Embryonic facial prominence (tissue), 1 donor: Measurements from ENCODE around the gene ALDH2.
A peak's percentile ranks its signal among the peaks of the same experiment; 100 is the strongest.
"Not testable (repeated sequence)": the region's sequence is repeated elsewhere in the genome, so short reads cannot be mapped to it uniquely, and the experiment has no call there.

Experiments
- DNase-seq: peaks from one replicate; pipeline ENCODE4 v3.0.0-alpha.2; 2016; ENCODE audit errors: extremely low spot score

The ALDH2 gene

DNA sequence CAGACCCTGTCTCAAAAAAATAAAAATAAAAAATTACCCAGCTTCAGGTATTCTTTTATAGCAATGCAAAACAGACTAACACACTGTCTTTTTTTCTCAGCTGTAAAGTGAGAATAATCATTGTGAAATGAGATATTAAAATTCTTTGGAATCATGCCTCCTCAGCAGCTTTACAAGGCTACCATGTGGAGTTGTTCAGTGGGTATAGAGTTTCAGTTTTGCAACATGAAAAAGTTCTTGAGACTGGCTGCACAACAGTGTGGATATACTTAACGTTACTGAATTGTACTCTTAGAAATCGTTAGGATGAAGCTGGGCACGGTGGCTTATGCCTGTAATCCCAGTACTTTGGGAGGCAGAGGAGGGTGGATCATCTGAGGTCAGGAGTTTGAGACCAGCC lies 59.6 kb downstream of the ALDH2 start:
- no peak for DNase-seq

DNA sequence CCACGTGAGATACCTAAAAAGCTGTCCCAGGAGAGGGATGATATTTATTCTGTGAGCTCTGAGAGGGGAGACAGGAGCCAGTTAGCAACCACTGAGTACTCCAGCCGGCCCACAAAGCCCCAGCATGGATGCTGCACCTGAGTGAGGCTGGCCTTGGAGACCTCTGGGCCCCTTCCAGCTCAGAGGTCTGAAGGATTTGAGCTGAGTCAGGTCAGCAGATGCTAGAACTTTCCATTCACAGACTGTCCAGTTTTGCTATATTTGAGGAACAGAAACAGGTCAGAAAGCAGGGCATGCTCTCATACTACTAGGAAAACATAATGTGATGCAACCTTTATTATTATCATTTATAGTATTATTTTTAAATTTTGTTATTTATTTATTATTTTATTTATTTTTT lies 60.3 kb downstream of the ALDH2 start:
- no peak for DNase-seq

DNA sequence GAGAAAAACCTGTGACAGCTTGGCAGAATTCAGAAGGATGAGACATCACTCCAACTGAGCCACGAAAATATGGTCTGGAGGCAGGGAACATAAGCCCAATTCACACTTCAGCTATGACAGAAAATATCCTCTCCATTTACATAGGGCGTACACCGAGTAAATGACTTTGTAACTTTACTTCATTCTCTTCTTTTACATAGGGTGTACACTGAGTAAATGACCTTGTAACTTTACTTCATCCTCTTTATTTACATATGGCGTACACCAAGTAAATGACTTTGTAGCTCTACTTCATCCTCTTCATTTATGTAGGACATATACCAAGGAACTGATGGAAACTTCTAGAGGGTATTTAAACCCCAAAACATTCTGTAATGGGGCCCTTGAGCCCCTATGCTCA lies 61.2 kb downstream of the ALDH2 start:
- no peak for DNase-seq

DNA sequence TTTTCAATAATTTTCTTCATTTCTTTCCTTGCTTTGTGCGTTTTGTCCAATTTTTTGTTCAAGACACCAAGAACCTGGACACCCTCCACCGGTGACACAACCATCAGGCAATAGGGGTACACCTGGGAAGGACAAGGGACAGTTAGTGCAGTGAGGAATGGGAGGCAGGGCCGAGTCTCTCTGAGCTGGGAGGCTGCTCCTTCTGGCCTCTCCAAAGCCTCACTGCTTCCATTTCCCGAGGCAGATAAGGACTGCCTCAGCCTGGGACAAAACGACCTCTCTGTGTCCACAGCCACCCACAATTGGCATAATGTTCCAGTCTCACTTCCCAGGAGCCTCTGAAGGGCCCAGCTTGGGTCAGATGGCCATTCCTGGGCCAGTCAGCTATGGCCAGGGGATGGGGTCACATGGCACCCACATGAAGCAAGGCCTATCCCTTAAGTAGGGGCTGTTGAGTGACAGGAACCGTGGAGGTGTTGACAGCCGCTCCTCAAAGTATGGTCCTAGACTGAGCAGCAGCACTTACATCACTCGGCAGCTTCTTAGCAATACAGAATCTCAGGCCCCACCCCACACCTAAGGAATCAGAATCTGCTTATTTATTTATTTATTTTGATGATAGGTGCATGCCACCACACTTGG lies 61.7 kb downstream of the ALDH2 start:
- no peak for DNase-seq

DNA sequence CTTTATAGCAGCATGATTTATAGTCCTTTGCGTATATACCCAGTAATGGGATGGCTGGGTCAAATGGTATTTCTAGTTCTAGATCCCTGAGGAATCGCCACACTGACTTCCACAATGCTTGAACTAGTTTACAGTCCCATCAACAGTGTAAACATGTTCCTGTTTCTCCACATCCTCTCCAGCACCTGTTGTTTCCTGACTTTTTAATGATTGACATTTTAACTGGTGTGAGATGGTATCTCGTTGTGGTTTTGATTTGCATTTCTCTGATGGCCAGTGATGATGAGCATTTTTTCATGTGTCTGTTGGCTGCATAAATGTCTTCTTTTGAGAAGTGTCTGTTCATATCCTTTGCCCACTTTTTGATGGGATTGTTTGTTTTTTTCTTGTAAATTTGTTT lies 62.9 kb downstream of the ALDH2 start:
- not testable (repeated sequence) for DNase-seq

DNA sequence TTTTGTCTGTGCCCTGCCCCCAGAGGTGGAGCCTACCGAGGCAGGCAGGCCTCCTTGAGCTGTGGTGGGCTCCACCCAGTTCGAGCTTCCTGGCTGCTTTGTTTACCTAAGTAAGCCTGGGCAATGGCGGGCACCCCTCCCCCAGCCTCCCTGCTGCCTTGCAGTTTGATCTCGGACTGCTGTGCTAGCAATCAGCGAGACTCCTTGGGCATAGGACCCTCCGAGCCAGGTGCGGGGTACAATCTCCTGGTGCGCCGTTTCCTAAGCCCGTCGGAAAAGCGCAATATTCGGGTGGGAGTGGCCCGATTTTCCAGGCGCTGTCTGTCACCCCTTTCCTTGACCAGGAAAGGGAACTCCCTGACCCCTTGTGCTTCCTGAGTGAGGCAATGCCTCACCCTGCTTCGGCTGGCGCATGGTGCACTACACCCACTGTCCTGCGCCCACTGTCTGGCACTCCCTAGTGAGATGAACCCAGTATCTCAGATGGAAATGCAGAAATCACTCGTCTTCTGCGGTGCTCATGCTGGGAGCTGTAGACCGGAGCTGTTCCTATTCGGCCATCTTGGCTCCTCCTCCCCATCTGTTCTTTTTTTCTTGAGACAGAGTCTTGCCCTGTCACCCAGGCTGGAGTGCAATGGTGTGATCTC lies 68.1 kb downstream of the ALDH2 start:
- not testable (repeated sequence) for DNase-seq

GRCh38 chr12:111835531-111836181 lies 68.9 kb downstream of the ALDH2 start:
- DNase-seq = not testable (repeated sequence)

GRCh38 chr12:111838353-111838752 lies 71.6 kb downstream of the ALDH2 start:
- no peak for DNase-seq

DNA sequence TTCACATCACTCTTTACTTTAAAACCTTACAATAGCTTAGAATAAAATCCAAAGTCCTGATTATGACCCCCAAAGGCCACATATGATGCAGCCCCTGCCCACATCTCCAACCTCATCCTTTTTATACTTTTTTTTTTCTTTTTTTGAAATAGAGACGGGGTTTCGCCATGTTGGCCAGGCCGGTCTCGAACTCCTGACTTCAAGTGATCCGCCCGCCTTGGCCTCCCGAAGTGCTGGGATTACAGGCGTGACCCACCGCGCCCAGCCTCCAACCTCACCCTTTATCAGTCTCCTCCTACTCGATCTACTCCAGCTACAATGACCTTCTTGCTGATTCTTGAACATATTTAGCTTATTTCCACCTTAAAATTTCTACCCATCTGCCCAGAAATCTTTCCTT lies 74.1 kb downstream of the ALDH2 start:
- no peak for DNase-seq

- DNase-seq = no peak
Observed at GRCh38 chr12:111841236-111841749, 74.6 kb downstream of the ALDH2 start.

DNA sequence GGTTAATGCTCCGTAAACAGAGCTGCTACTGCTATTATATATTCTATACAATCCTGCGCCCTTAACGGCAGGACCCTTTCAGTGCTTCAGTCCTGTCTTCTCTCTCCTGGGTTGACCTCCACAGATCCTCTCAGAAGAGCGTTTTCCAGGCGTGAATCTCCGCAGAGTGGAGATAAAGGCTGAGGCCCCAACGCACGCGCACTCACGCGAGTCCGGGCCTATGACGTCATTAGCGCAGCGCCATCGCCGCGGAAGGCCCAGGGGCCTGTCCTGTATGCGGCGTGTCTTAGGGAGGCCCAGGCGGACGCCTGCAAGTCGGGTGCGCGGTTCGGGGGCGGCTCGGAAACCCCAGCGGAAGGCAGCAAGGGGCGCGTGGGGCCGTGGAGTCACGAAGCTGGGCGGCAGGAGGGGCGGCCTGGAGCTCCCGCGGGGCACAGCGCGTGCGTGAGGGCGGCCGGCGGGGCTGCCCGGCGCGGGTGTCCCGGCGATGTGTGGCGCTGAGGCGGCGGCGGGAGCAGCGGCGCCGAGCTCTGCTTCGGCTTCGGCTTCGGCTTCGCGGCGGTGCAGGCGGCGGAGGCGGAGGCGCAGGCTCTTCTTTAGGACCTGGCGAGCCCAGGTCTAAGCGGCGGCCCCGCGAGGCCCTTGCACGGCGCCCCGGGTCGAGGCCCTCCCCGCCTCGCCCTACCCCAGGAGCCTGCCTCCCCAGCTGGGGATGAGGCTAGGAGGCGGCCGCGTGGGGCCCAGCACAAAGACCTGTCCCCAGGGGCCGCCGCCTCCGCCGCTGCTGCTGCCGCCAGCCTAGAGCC lies 75.2 kb downstream of the ALDH2 start, which contains the start of gene MAPKAPK5:
Gene MAPKAPK5 (plus strand): TSS at position 479 of the 806 bp plus-strand sequence. CDS start 506 bp downstream, outside the sequence.
- peak; percentile 80 for DNase-seq

- no peak for DNase-seq
Observed at GRCh38 chr12:111842556-111843396, 76.0 kb downstream of the ALDH2 start.

GRCh38 chr12:111846016-111846415 lies 79.3 kb downstream of the ALDH2 start:
- no peak for DNase-seq

DNA sequence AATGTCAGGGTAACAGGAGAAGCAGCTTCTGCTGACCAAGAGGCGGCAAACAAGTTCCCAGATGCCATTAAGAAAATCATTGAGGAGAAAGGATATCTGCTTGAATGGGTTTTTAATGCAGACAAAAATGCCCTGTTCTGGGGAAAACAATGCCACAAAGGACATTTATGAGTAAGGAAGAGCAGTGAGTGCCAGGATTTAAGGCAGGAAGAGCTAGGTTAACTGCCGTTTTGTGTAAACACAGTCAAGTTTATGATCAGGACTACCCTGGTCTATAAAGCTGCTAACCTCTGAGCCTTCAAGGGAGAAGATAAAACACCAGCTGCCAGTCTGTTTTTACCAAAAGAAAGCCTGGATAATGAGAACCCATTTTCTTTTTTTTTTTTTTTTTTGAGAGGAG lies 83.8 kb downstream of the ALDH2 start:
- DNase-seq = no peak

DNA sequence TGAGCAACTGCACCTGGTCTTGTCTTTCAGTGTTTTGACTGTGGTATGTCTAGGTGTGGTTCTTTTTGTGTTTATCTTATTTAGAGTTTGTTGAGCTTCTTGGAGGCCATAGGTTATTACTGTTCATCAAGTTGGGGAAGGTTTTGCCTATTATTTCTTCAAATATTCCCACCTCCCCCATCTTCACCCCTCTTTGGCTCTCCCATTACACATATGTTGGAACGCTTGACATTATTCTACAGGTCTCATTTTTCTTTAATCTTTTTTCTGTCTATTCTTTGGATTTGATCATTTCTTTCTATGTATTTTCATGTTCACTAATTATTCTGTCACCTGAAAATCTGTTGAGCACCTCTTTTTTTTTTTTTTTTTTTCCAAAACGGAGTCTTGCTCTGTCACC lies 91.5 kb downstream of the ALDH2 start:
- DNase-seq = no peak

DNA sequence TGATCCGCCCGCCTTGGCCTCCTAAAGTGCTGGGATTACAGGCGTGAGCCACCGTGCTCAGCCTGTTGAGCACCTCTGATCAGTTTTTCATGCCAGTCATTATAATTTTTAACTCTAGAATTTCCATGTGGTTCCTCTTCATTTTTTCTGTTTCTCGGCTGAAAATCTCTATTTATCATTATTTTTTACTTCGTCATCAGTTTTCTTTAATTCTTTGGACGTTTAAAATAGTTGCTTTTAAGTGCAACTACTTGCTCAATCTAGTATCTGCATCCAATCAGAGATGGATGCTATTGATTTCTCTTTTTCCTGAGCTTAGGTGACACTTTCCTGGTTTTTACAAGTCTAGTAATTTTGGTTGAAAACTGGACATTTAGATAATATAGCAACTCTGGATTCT lies 92.0 kb downstream of the ALDH2 start:
- no peak for DNase-seq

DNA sequence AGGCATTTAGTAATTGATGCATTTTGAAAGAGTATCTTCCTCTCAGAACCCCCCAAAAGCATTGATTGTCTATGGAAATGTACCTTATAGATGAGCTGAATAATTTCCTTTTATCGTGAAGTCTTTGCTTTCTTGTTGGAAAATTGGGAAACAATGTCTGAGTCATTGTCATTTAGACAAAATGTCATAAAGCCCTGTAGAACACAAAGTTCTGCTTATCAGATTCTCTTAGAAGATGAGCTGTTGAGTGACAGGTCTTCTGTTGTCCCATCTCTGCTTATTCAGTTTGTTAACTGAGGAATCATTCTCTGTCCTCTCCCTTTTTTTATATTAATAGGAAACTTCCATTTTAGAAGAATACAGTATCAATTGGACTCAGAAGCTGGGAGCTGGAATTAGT lies 98.2 kb downstream of the ALDH2 start:
- DNase-seq = no peak
